A549 (cell line): Measurements from ENCODE around the gene E2F6. TPM values are rescaled to one million over a fixed set of nuclear protein-coding genes. Genes with fewer than 3 reads are reported as not detected.

Experiments used
- ATAC-seq, 2 experiments: fragments of 200-7000 bp in 1 of 2; fragments of >200 bp in 1 of 2; cut with Nextera tagmentation in 1 of 2; cut with Tn5 transposase in 1 of 2; 3 replicates each; pipeline versions ENCODE4 v1.8.0 to v1.9.1; 2018 to 2020; ENCODE audit warnings: mild to moderate bottlenecking in 1 of 2, moderate library complexity in 1 of 2
- CTCF ChIA-PET: fragments of 300-600 bp; sonication (Branson Sonifier 250); formaldehyde crosslinking; extraction: SDS; loops from one replicate; lab custom pipeline; 2021; ENCODE audit warnings: antibody characterized with exemption, inconsistent platforms; lab: Yijun Ruan, JAX
- POLR2A ChIA-PET: fragments of 350-600 bp; formaldehyde crosslinking; extraction: SDS; loops from one replicate; lab custom pipeline; 2021; ENCODE audit warnings: antibody characterized with exemption, inconsistent platforms; lab: Yijun Ruan, JAX
- DNase-seq, 2 experiments: peaks; one replicate each; pipeline versions ENCODE4 v3.0.0 to v3.0.0-alpha.2; 2011 to 2016; ENCODE audit warnings: low read depth in 1 of 2, low spot score in 1 of 2
- FAIRE-seq: peaks from 2 replicates; lab custom pipeline; 2011; peaks lifted over from hg19 to GRCh38; lab: Jason Lieb, UNC
- H3K27ac ChIP-seq, 2 experiments: fragments of >200 bp; sonication (Bioruptor Twin); formaldehyde crosslinking; 3 replicates each; pipeline ENCODE4 v1.5.1; 2016 to 2017
- H3K4me1 ChIP-seq: fragments of >200 bp; sonication (Bioruptor Twin); formaldehyde crosslinking; 3 replicates; pipeline ENCODE4 v1.6.1; 2016
- H3K4me2 ChIP-seq: fragments of >200 bp; sonication (Bioruptor Twin); formaldehyde crosslinking; 3 replicates; pipeline ENCODE4 v1.6.1; 2016
- H3K4me3 ChIP-seq: fragments of >200 bp; sonication (Bioruptor Twin); formaldehyde crosslinking; 3 replicates; pipeline ENCODE4 v1.5.1; 2016
- H3K9me3 ChIP-seq: fragments of >200 bp; sonication (Bioruptor Twin); formaldehyde crosslinking; 3 replicates; pipeline ENCODE4 v1.6.1; 2016
- CHD4 ChIP-seq: fragments of 200-600 bp; sonication (generic); IDR thresholded peaks from 2 replicates; pipeline ENCODE4 v1.6.1; 2016; ENCODE audit warnings: antibody characterized with exemption, mild to moderate bottlenecking, borderline replicate concordance
- EHMT2 ChIP-seq: fragments of 200-600 bp; sonication (generic); IDR thresholded peaks from 2 replicates; pipeline ENCODE4 v1.6.1; 2016; ENCODE audit warnings: antibody characterized with exemption, low read depth, mild to moderate bottlenecking, moderate library complexity
- EP300 ChIP-seq, 2 experiments: fragments of >200 bp; sonication (Bioruptor Twin); formaldehyde crosslinking; IDR thresholded peaks; 2 replicates in 1 of 2; 3 replicates in 1 of 2; pipeline ENCODE4 v1.6.1; 2016 to 2017
- FOSL2 ChIP-seq, 2 experiments: fragments of 450-650 bp in 1 of 2; fragments of >200 bp in 1 of 2; sonication (Bioruptor Twin) in 1 of 2; formaldehyde crosslinking; IDR thresholded peaks; 2 replicates each; pipeline versions ENCODE4 v1.5.0 to v1.6.1; 2016 to 2020; ENCODE audit warnings: mild to moderate bottlenecking in 1 of 2, moderate library complexity in 1 of 2
- FOXS1 ChIP-seq: fragments of 250-450 bp; sonication (Bioruptor Pico); IDR thresholded peaks from 2 replicates; pipeline ENCODE4 v1.5.0; 2020; ENCODE audit warnings: mild to moderate bottlenecking, moderate library complexity
- HOXA7 ChIP-seq: fragments of 250-450 bp; sonication (Bioruptor Pico); IDR thresholded peaks from 2 replicates; pipeline ENCODE4 v1.5.0; 2020; ENCODE audit warnings: mild to moderate bottlenecking, moderate library complexity
- HOXB13 ChIP-seq: fragments of 250-450 bp; sonication (Bioruptor Pico); IDR thresholded peaks from 2 replicates; pipeline ENCODE4 v1.5.0; 2020; ENCODE audit warnings: low read depth, mild to moderate bottlenecking, moderate library complexity
- JUN ChIP-seq, 2 experiments: fragments of >200 bp; sonication (Bioruptor Twin); formaldehyde crosslinking; IDR thresholded peaks; 2 replicates in 1 of 2; 3 replicates in 1 of 2; pipeline ENCODE4 v1.6.1; 2016 to 2017
- NFE2L2 ChIP-seq: fragments of 150-350 bp; conservative IDR thresholded peaks from 2 replicates; pipeline ENCODE4 v1.6.1; 2014; ENCODE audit warnings: low read length
- NPAS2 ChIP-seq: fragments of 250-450 bp; sonication (Bioruptor Pico); IDR thresholded peaks from 2 replicates; pipeline ENCODE4 v1.8.0; 2022; ENCODE audit warnings: mild to moderate bottlenecking, moderate library complexity, borderline replicate concordance
- NR3C1 ChIP-seq: fragments of >200 bp; sonication (Bioruptor Twin); formaldehyde crosslinking; IDR thresholded peaks from 3 replicates; pipeline ENCODE4 v1.6.1; 2017
- PHF8 ChIP-seq: fragments of 200-600 bp; sonication (generic); IDR thresholded peaks from 2 replicates; pipeline ENCODE4 v1.6.1; 2016; ENCODE audit warnings: low read depth, mild to moderate bottlenecking, antibody characterized with exemption, moderate library complexity, borderline replicate concordance
- RAD21 ChIP-seq, 2 experiments: fragments of >200 bp in 1 of 2; sonication (Bioruptor Twin) in 1 of 2; formaldehyde crosslinking in 1 of 2; IDR thresholded peaks in 1 of 2; conservative IDR thresholded peaks in 1 of 2; 2 replicates in 1 of 2; 3 replicates in 1 of 2; pipeline ENCODE4 v1.6.1; 2012 to 2018; ENCODE audit warnings: inconsistent platforms in 1 of 2
- ZC3H11A ChIP-seq: fragments of 450-650 bp; IDR thresholded peaks from 2 replicates; pipeline ENCODE4 v1.6.1; 2014; ENCODE audit warnings: antibody characterized with exemption, mild to moderate bottlenecking
- WGBS: methylation state at CpG from one replicate; pipeline ENCODE4 v1.1.6; 2017; ENCODE audit errors: missing lambda C conversion rate; 5-methylcytosine and 5-hydroxymethylcytosine counted together
- polyA plus RNA-seq, 4 experiments: library from polyadenylated mRNA; depleted of rRNA in 3 of 4; stranded (reverse); fragments of >200 nt; fragmentation: RNase III in 1 of 4; extraction: RNeasy Plus Mini Kit Qiagen cat#74134 plus additional on column Dnase treatment in 1 of 4; gene quantifications; 2 replicates in 3 of 4; 3 replicates in 1 of 4; pipeline ENCODE4 v1.2.3, GENCODE V29; 2011 to 2017
- TF ChIP-seq, protein P1 (sequence below): fragments of >200 bp; sonication (Bioruptor Twin); formaldehyde crosslinking; IDR thresholded peaks from 2 replicates; pipeline ENCODE4 v1.6.1; 2016
- TF ChIP-seq, protein P2 (sequence below): fragments of 250-450 bp; sonication (Bioruptor Pico); IDR thresholded peaks from 2 replicates; pipeline ENCODE4 v1.5.0; 2020; ENCODE audit warnings: low read depth, mild to moderate bottlenecking, moderate library complexity
- TF ChIP-seq, protein P3 (sequence below): fragments of 450-650 bp; IDR thresholded peaks from 2 replicates; pipeline ENCODE4 v1.6.1; 2014; ENCODE audit warnings: antibody characterized with exemption
- TF ChIP-seq, protein P4 (sequence below): fragments of >200 bp; sonication (Bioruptor Twin); formaldehyde crosslinking; IDR thresholded peaks from 3 replicates; pipeline ENCODE4 v1.6.1; 2016
- TF ChIP-seq, protein P5 (sequence below): IDR thresholded peaks from 2 replicates; pipeline ENCODE4 v1.6.1; 2012; ENCODE audit warnings: low read depth, borderline replicate concordance
- TF ChIP-seq, protein P6 (sequence below): fragments of 150-350 bp; IDR thresholded peaks from 2 replicates; pipeline ENCODE4 v1.6.1; 2014; ENCODE audit warnings: low read depth, mild to moderate bottlenecking, low read length
- TF ChIP-seq, protein P7 (sequence below): fragments of >200 bp; sonication (Bioruptor Twin); formaldehyde crosslinking; IDR thresholded peaks from 3 replicates; pipeline ENCODE4 v1.5.1; 2016

The E2F6 gene
- polyA plus RNA-seq, 2 of the 4 experiments (the other 2 are of a cell fraction): 34.3 to 41.7 TPM

DNA sequence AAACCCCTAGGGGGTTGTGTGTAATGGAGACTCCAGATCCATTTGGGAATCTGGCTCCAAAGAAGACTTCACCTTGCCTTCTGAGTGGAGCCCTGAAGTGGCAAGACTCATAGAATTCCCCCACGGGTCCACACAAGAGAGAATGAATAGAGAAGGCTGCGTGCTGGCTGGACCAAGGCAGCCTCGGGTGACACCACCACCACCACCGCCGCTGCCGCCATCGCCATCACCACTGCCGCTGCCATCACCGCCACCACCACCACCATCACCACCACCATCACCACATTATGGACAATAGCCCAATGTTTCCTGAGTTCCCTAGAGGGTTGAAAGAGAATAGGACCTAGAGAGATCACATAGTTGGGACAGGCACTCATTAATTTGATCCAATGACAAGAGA lies 63.5 kb downstream of the E2F6 start:
- Histone ChIP-seq H3K4me2 (no peak overlapping the region), H3K27ac (no peak overlapping the region), H3K4me3 (no peak overlapping the region), H3K4me1 (peaks cover 32% of the 10 kb centered on the region), H3K9me3 (no peaks in the 10 kb centered on the region)
- FAIRE-seq (no peak), ATAC-seq (no peak), DNase-seq (no peak)
- TF ChIP-seq NR3C1 (no peak), FOXS1 (CRISPR knock-in tag) (no peak), HOXB13 (CRISPR knock-in tag) (no peak), HOXA7 (CRISPR knock-in tag) (no peak), RAD21 (conservative IDR thresholded peaks at IDR 0.05 in 1 of 2, IDR thresholded peaks at IDR 0.05 in 1 of 2) (no peak), CHD4 (no peak), NPAS2 (CRISPR knock-in tag) (no peak), EHMT2 (no peak), ZC3H11A (no peak)
- TF ChIP-seq, protein P1, sequence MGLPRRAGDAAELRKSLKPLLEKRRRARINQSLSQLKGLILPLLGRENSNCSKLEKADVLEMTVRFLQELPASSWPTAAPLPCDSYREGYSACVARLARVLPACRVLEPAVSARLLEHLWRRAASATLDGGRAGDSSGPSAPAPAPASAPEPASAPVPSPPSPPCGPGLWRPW: no peak
- TF ChIP-seq, protein P2, sequence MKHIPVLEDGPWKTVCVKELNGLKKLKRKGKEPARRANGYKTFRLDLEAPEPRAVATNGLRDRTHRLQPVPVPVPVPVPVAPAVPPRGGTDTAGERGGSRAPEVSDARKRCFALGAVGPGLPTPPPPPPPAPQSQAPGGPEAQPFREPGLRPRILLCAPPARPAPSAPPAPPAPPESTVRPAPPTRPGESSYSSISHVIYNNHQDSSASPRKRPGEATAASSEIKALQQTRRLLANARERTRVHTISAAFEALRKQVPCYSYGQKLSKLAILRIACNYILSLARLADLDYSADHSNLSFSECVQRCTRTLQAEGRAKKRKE (CRISPR knock-in tag): no peak
- TF ChIP-seq, protein P3, sequence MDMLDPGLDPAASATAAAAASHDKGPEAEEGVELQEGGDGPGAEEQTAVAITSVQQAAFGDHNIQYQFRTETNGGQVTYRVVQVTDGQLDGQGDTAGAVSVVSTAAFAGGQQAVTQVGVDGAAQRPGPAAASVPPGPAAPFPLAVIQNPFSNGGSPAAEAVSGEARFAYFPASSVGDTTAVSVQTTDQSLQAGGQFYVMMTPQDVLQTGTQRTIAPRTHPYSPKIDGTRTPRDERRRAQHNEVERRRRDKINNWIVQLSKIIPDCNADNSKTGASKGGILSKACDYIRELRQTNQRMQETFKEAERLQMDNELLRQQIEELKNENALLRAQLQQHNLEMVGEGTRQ: no peak
- TF ChIP-seq, protein P4, sequence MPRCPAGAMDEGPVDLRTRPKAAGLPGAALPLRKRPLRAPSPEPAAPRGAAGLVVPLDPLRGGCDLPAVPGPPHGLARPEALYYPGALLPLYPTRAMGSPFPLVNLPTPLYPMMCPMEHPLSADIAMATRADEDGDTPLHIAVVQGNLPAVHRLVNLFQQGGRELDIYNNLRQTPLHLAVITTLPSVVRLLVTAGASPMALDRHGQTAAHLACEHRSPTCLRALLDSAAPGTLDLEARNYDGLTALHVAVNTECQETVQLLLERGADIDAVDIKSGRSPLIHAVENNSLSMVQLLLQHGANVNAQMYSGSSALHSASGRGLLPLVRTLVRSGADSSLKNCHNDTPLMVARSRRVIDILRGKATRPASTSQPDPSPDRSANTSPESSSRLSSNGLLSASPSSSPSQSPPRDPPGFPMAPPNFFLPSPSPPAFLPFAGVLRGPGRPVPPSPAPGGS: no peak
- ChIA-PET POLR2A (interaction anchor here (1.1 kb wide), 1 partner anchor 28 kb away, joined by 3 read pairs; no protein-coding TSS in a partner anchor), CTCF (interaction anchor here (0.7 to 2.6 kb wide), 5 partner anchors 10 to 270 kb away, joined by 3 to 15 read pairs (median 7); a partner anchor contains a TSS)
- 90% methylated on average over 9 of the region's 9 CpGs for WGBS

DNA sequence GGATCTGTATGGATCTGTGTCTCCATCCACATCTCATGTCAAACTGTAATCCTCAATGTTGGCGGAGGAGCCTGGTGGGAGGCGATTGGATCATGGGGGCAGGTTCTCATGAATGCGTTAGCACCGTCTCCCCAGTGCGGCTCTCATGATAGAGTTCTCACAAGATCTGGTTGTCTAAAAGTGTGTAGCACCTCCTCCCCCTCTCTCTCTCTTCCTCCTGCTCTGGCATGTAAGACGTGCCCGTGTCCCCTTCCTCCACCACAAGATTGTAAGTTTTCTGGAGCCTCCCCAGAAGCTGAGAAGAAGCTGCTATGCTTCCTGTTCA lies 66.6 kb downstream of the E2F6 start:
- TF ChIP-seq EHMT2 (no peak), JUN (IDR thresholded peaks at IDR 0.05) (no peak), EP300 (IDR thresholded peaks at IDR 0.05) (no peak), HOXA7 (CRISPR knock-in tag) (no peak), NFE2L2 (no peak), FOSL2 (IDR thresholded peaks at IDR 0.05) (no peak), FOSL2 (CRISPR knock-in tag; IDR thresholded peaks at IDR 0.05) (no peak), PHF8 (no peak), HOXB13 (CRISPR knock-in tag) (no peak)
- TF ChIP-seq, protein P2 (CRISPR knock-in tag): no peak
- TF ChIP-seq, protein P5, sequence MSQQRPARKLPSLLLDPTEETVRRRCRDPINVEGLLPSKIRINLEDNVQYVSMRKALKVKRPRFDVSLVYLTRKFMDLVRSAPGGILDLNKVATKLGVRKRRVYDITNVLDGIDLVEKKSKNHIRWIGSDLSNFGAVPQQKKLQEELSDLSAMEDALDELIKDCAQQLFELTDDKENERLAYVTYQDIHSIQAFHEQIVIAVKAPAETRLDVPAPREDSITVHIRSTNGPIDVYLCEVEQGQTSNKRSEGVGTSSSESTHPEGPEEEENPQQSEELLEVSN: no peak
- TF ChIP-seq, protein P6, sequence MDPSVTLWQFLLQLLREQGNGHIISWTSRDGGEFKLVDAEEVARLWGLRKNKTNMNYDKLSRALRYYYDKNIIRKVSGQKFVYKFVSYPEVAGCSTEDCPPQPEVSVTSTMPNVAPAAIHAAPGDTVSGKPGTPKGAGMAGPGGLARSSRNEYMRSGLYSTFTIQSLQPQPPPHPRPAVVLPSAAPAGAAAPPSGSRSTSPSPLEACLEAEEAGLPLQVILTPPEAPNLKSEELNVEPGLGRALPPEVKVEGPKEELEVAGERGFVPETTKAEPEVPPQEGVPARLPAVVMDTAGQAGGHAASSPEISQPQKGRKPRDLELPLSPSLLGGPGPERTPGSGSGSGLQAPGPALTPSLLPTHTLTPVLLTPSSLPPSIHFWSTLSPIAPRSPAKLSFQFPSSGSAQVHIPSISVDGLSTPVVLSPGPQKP: no peak
- TF ChIP-seq, protein P7, sequence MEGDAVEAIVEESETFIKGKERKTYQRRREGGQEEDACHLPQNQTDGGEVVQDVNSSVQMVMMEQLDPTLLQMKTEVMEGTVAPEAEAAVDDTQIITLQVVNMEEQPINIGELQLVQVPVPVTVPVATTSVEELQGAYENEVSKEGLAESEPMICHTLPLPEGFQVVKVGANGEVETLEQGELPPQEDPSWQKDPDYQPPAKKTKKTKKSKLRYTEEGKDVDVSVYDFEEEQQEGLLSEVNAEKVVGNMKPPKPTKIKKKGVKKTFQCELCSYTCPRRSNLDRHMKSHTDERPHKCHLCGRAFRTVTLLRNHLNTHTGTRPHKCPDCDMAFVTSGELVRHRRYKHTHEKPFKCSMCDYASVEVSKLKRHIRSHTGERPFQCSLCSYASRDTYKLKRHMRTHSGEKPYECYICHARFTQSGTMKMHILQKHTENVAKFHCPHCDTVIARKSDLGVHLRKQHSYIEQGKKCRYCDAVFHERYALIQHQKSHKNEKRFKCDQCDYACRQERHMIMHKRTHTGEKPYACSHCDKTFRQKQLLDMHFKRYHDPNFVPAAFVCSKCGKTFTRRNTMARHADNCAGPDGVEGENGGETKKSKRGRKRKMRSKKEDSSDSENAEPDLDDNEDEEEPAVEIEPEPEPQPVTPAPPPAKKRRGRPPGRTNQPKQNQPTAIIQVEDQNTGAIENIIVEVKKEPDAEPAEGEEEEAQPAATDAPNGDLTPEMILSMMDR: no peak
- Histone ChIP-seq H3K4me3 (no peak overlapping the region), H3K27ac (peak overlapping the region in 1 of 2 experiments; percentile 55; a peak in 1 of 6 replicates), H3K4me2 (no peak overlapping the region), H3K4me1 (peaks cover 17% of the 10 kb centered on the region), H3K9me3 (no peaks in the 10 kb centered on the region)
- WGBS: 88% methylated on average over 7 of the region's 7 CpGs
- no peak for DNase-seq
- ATAC-seq: no peak
- ChIA-PET POLR2A (no interaction called here), CTCF (interaction anchor here (3.8 kb wide), 1 partner anchor 12 kb away, joined by 23 read pairs; no protein-coding TSS in a partner anchor)
- FAIRE-seq: no peak
